ENCODE data around the gene ACSL5. TPM values are rescaled to one million over a fixed set of nuclear protein-coding genes. Genes with fewer than 3 reads are reported as not detected.

The ACSL5 gene
- total RNA-seq, 4 donors from 2014 or later = 6.8 to 17.0 (median 10.0) TPM

GRCh38 chr10:112466802-112467201, 92.9 kb downstream of the ACSL5 start:
- H3K36me3 ChIP-seq = peaks cover 12 to 16% of the 10 kb centered on the region in 2 donors
- no peak overlapping the region for H3K27ac ChIP-seq
- WGBS, 2 donors = 92 to 95% methylated on average over 3 of the region's 3 CpGs
- no peak for DNase-seq
- no peaks in the 10 kb centered on the region for H3K27me3 ChIP-seq
- intact Hi-C loops (cut with DNase I) = no loop called here
- TF ChIP-seq CTCF (IDR thresholded peaks at IDR 0.05) = no peak
- no peaks in the 10 kb centered on the region for H3K4me1 ChIP-seq
- no peak overlapping the region for H3K4me3 ChIP-seq (replicated peaks in 1 of 3)
- H3K9me3 ChIP-seq = no peaks in the 10 kb centered on the region

GRCh38 chr10:112467541-112468075, 93.7 kb downstream of the ACSL5 start:
- no peaks in the 10 kb centered on the region for H3K9me3 ChIP-seq
- intact Hi-C loops (cut with DNase I) = no loop called here
- no peak for DNase-seq
- WGBS, 2 donors = 88 to 97% methylated on average over 1 of the region's 1 CpG
- peaks cover 12 to 16% of the 10 kb centered on the region in 2 donors for H3K36me3 ChIP-seq
- no peaks in the 10 kb centered on the region for H3K4me1 ChIP-seq
- H3K27ac ChIP-seq = no peak overlapping the region
- TF ChIP-seq CTCF (IDR thresholded peaks at IDR 0.05) (no peak), POLR2A (IDR thresholded peaks at IDR 0.05) (no peak)
- no peaks in the 10 kb centered on the region for H3K27me3 ChIP-seq
- H3K4me3 ChIP-seq (replicated peaks in 1 of 3) = no peak overlapping the region

- no peaks in the 10 kb centered on the region for H3K27me3 ChIP-seq
- TF ChIP-seq CTCF (IDR thresholded peaks at IDR 0.05) = peak in 5 of 6 experiments; percentile 17 to 75 (median 59)
- TF ChIP-seq POLR2A (IDR thresholded peaks at IDR 0.05) = no peak
- intact Hi-C loops (cut with DNase I) = no loop called here
- H3K4me3 ChIP-seq (replicated peaks in 1 of 3) = no peak overlapping the region
- DNase-seq = no peak
- H3K9me3 ChIP-seq = no peaks in the 10 kb centered on the region
- no peaks in the 10 kb centered on the region for H3K36me3 ChIP-seq
- no peaks in the 10 kb centered on the region for H3K4me1 ChIP-seq
- WGBS, 2 donors = 11 to 15% methylated on average over 4 of the region's 4 CpGs
- no peak overlapping the region for H3K27ac ChIP-seq
Measured at GRCh38 chr10:112471878-112472487, 98.1 kb downstream of the ACSL5 start.

GRCh38 chr10:112475575-112476218, 101.8 kb downstream of the ACSL5 start:
- WGBS, 2 donors = 81% methylated on average over 3 of the region's 3 CpGs
- no peaks in the 10 kb centered on the region for H3K9me3 ChIP-seq
- H3K27ac ChIP-seq = no peak overlapping the region
- DNase-seq = no peak
- no peaks in the 10 kb centered on the region for H3K36me3 ChIP-seq
- no peak for TF ChIP-seq POLR2A (IDR thresholded peaks at IDR 0.05)
- peak in 3 of 6 experiments; percentile 14 to 41 (median 22) for TF ChIP-seq CTCF (IDR thresholded peaks at IDR 0.05)
- H3K4me1 ChIP-seq = no peaks in the 10 kb centered on the region
- H3K4me3 ChIP-seq (replicated peaks in 1 of 3) = no peak overlapping the region
- H3K27me3 ChIP-seq = no peaks in the 10 kb centered on the region
- intact Hi-C loops (cut with DNase I) = no loop called here

Other genes with a start within 250 kb of the ACSL5 start
- 10 to 100 TPM; 29.2 to 58.0 (median 40.8) TPM for gene GPAM, start 190.4 kb upstream of the ACSL5 start, total RNA-seq
- gene TECTB, start 90.7 kb upstream of the ACSL5 start, total RNA-seq = under 1 TPM; 0.29 to 0.89 (median 0.72) TPM
- gene ZDHHC6, start 72.8 kb downstream of the ACSL5 start, total RNA-seq = 10 to 100 TPM; 26.5 to 39.2 (median 34.1) TPM
- 10 to 100 TPM; 49.3 to 84.5 (median 61.2) TPM for gene VTI1A, start 73.1 kb downstream of the ACSL5 start, total RNA-seq